GM21786 (cell line): ENCODE results near the gene ADAMTSL4.

ENCODE experiments used
- ATAC-seq: cut with Tn5 transposase; IDR thresholded peaks from one replicate; pipeline ENCODE4 v1.9.1; 2021; ENCODE audit not compliant: unreplicated experiment

The ADAMTSL4 gene

DNA sequence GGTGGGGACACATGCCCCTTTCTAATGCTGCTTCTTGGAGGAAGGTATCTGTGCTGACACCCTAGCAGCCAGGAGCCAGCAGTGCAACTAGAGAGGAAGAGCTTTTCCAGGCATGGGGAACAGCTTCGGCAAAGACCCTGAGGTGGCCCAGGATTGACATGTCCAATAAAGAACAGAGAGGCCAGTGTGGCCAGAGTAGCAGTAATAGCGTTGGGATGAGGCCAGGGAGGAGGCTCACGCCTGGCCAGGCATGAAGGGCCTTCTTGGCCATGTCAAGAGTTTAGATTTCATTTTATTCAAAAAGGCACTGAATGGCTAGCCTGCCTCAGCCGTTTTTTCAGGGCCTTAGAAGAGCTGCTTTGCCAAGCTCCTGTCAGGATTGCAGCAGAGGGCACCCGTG, 16.3 kb upstream of the ADAMTSL4 start:
- ATAC-seq, result no peak

DNA sequence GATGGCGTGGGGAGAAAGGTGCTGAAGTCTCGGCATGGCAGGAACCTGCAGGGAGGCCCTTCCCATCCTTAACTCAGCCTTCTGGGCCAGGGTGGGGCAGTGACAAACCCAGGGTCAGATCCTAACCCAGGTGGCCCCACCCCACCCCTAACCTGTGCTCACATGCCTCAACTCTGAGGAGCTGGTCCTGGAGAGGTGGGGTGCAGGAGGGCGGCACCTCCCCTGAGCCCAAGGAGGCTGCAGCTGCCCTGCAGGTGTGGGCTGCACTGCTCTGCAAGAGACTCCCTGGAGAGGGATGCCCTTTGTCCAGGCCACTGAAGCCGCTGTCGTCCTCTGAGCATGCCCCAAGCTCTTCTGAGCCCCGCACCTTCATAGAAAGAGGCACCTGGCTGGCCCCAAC, 15.2 kb upstream of the ADAMTSL4 start:
- ATAC-seq, result no peak

DNA sequence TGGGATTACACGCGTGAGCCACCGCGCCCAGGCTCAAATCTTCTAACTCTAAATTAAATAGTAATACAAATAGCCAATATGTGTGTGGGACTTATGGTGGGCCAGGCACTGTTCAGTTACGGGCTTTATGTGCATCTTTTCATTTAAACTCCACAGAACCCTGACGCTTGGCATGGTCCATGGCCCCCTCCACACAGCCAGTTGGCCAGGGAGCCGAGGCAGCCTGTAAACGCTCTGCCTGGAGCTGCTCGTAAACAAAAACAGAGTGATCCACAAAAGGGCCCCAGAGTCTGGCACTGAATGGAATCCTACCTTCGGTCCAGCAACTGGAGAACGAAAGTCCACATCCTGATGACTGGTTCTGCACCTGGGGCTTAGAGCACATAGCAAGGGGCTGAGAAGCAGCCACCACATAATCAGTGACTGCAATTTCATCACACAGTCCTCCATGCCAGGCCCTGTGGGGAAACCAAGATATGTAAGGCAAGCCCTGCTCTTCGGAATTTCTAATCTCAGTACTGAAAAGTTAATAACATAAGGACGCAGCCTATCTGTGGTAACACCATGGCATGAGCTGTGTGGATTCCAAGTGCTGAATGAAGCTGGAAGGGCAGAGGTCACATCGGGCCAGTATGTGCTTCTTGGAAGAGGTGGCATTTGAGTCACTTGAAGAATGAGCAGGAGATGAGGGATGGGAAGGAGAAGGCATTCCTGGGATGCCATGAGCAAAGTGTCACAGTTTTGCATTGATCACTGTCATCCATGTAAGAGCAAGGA, 13.5 kb upstream of the ADAMTSL4 start:
- ATAC-seq, result no peak

DNA sequence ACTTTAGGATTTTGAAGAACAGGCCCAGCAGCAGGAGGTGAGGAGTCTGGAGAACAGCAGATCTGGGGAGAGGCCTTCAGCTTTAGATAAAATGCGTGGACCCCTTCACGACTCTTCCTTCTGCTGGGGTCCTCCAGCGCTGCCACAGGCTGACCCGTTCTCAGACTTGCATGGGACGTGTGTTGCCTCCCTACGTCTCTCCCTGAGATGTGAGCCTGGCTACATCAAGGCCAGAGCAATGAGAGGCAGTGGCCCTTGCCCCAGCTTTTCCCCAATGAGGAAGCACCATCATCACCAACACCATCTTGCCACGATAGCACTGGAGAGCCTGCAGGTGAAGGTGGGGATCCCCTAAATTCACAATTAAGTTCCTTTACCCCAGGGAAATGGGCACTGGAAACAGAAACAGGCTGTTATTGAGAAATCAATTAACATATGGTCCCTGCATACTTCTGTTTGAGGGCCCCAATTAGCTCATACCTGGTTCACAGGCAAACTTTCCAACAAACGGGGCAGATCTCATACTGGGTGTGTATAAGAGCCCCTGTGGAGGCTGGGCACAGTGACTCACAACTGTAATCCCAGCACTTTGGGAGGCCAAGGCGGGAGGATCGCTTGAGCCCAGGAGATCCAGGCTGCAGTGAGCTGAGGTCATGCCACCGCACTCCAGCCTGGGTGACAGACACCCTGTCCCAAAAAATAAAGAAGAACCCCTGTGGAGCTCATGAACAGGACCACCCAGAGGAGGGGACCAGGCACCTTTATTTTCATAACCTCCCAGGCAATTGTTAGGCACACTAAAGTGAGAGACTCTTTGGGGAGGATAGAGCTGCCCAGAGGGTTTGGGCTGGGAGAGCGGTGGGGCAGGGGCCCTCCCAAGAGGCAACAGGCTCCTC, 12.1 kb upstream of the ADAMTSL4 start:
- ATAC-seq, result no peak

DNA sequence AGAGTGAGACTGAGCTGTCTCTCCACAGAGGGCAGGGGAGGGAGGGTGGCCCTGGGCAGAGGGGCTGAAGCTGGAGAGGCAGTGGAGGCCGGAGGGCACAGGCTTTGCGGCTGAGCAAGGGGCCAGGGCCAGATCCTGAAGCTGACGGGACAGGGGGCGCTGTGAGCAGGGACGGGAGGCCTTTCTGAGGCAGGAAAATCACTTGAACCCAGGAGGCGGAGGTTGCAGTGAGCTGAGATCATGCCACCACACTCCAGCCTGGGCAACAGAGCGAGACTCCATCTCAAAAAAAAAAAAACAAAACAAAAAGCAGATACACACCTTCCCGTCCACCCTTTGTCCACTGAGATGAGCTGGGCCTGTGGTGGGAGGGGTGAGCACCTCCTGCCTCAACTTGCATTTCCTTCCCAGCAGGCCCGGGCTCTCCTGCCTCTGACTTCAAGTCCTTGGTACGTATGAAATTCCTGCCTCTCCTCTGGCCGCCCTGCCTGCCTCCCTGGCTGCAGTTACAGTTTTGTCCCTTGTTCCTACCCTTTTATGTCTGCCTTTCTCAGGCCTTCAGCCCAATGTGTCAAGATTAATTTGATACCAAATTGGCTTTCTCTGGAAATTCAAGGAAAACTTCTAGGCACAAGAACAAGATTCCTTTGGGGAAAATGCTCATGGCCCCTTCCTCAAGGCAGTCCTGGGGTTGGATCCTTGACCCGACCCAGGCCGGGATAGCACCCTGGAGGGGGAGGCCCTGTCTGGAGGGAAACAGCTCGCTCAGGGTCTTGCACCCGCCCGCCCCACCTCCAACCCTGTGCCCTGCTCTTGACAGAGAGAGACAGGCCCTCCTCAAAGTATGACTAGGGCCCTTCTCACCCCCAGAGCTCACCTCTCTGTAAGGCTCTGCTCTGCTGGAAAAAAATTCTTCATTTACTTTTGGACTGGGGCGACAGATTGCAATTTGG, 11.2 kb upstream of the ADAMTSL4 start:
- no peak for ATAC-seq

DNA sequence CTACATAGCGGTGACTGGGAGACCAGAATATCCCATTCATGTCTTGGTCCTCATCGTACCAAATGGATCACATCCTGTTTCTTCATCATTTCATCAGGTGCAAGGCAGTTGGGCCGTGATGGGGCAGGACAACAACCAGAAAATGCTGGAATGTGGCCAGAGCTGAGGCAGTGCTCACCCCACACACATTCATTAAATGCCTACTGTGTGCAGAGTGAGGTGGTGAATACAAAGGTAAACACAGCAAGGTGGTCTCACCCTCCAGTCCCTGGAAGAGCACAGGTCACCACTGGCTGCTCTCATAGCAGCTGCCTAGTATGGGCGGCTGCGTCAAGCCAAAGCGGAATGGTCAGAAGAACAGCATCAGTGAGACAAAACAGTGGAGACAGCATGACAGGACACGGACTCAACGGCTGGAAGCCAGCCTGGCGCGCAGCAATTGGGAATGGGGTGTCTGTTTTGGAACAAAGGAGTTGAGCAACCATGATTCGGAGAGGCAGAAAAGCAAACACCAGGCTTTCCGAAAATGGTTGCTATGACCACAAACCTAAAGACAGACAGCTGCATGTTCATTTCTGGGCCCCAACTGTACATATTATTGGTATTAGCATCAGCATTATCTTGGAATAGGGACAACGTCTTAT, 5.6 kb upstream of the ADAMTSL4 start:
- ATAC-seq, result no peak

DNA sequence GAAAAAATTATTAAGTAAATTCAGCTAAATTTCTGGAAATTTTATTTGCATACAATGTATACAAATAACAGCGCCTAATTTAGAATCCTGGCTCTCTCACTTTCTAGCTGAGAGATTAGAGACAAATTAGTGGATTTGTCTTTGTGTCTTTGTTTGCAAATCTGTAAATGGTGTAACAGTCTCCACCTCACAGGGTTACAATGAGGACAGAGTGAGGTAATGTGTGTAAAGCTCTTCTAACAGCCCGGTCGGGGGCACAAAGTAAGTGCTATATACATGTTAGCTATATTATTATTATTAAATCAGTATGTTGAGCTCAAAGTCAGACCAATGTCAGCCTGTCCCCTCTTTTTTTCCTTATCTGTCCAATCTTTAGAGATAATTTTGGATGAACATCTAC, 5.0 kb upstream of the ADAMTSL4 start:
- ATAC-seq, result no peak

DNA sequence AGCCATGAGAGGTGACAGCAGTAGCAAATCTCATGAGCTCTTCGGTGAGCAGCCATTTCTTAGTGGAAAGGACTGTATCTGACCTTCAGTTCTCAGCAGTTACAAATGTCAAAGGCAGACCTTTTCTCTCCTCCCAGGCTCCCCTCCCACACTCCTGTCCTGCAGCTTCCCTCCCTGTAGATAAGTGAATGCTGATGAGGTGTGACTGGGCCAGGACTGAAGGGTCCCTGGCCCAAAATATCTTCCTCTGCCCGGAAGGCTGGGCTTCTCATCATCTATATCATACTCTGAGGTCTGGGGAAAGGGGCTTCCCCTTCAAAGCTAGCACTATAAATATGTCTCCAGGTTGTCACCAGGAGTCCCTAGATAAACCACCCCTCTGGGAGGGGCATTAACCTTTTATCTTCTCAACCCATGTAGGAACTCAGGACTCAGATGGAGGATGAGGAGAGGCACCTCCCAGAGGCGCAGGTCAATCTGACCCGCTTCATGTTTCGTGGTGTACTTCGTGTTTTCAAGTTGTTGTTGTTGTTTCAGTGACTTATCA, 3.6 kb upstream of the ADAMTSL4 start:
- no peak for ATAC-seq

DNA sequence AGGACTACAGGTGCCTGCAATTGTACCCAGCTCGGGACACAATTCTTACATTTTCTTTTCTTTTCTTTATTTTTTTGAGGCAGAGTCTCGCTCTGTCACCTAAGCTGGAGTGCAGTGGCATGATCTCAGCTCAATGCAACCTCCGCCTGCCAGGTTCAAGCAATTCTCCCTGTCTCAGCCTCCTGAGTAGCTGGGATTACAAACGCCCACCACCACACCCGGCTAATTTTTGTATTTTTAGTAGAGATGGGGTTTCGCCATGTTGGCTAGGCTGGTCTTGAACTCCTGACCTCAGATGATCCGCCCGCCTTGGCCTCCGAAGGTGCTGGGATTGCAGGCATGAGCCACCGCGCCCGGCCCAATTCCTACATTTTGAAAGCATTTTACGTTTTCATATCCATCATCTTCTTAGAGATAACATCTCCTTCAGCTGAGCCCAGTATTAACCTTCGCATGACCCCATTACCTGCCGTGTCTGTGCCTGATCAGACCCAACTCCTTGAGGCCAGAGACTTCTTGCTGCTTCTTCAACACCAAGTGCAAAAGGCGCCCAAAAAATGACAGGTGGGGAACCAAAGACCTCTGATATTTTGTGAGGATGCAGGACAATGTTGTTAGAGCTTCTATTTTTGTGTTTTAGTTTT, 2.8 kb upstream of the ADAMTSL4 start:
- no peak for ATAC-seq

DNA sequence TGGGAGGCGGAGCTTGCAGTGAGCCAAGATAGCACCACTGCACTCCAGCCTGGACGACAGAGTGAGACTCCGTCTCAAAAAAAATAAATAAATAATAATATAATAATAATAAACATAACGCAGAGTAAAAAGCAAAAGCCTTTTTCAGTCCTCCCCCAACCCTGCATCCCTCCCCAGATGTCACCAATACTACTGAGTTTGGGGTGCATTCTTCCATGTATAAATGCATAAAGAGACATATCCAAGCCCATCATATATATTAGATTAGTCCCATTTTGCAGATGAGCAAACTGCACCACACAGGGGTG, 930 bp upstream of the ADAMTSL4 start:
- ATAC-seq, result no peak

DNA sequence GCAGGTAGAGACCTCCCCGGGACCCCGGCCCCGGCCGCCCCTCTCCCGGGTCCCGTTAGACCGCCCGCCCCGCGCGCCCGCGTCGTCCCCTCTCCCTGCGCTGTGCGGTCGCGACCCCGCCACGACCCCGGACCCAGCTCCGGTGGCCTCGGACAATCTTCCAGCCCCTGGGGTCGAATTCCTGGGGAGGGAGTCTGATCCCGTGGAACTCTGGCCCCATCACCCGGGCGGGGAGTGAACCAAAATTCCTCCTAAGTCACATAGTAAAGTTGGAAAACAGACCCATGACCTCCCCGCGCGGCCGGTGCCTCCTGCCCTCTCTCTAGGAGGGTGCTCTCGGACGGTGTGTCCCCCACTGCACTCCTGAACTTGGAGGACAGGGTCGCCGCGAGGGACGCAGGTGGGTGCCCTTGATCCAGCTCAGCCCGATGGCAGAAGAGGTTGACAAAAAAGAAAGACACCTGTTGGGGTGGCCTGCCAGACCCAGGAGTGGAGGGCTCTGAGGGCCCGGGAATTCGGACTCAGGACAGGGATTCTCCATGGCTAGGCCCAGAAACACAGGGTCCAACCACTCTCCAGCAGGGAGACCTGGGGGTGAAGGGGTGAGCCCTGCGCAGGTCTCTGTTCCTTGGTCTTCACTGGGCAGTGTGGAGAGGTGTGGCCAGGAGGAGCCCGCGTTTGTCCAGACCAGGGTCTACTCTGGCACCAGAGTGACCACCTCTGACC, 451 bp downstream of the ADAMTSL4 start:
- no peak for ATAC-seq

DNA sequence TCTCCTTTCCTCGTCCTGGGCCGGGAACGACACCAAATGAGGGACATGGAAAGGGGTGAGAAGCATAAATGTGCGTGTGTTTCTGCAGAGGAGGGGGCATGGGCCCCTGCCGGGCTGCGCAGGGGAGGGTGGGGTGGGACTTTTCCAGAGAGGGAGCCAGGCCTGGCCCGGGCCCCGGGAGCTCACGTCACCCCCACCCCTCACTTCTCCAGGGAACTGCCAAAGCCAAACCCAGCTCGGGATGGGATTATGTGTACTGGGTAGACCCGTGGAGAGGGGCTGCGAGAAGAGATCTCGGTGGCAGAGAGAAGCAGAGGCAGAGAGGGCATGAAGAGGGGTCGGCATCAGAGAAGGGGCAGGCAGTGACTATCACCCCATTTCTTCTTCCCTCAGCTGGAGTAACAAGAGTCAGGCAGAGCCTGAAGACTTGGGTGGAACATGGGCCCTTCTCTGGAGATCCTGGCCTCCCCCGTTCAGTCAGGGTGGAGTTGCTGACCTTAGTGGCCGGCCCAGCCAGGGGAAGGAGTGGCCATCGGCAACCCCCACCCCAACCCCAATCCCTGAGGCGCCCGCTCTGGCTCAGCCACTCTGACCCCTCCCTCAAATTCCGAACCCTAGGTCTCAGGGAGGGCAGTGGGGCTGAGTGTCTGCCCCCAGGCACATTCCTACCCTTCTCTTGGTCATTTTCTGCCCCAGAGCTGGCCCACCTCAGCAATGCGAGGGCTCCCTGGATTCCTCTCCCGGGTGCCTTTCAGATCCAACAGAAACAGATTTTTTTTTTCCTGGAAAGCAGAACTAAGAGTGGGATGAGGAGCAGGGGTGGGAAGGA, 1.2 kb downstream of the ADAMTSL4 start:
- no peak for ATAC-seq

DNA sequence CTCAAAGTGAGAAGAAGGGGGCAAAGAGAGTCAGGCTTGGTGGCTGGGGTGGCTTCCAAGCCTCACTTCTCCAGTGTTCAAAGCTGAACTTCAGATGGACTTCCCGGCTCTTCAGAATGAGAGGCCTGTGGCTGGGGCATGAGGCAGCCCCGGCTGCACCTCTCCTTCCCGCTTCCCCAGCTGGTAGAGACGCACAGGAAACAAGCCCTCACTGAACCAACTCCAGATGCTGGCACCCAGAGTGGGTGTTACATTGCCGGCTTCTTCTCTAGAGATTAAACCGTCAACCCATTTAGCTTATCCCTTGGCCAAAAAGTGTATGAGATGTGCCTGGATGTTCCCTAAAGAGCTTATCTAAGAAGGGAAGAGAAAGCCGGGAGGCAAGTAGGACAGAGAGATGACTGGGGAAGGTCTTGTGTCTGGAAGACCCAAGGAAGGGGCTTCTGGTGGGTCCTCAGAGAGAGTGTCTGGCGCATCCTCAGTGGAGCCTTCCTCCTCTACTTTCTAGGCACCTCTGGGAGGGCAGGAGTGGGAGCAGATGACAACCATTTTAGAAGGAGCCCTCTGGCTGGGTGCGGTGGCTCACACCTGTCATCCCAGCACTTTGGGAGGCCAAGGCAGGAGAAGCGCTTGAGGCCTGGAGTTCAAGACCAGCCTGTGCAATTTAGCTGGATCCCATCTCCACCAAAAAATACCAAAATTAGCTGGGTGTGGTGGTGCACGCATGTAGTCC, 2.0 kb downstream of the ADAMTSL4 start:
- no peak for ATAC-seq

DNA sequence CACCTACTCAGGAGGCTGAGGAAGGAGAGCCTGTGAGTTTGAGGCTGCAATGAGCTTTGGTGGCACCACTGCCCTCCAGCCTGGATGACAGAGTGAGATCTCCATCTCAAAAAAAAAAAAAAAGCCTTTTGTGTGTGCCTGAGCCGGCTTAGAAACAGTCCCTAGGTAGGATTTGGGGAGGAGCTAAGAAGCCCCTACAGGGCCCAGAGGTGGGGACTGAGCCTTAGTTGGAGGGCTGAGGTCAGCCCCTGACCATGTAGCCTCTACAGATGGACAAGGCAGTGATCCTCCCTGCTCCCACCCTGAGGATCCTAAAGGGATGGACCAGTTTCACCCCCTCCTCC, 2.5 kb downstream of the ADAMTSL4 start:
- ATAC-seq, result no peak

DNA sequence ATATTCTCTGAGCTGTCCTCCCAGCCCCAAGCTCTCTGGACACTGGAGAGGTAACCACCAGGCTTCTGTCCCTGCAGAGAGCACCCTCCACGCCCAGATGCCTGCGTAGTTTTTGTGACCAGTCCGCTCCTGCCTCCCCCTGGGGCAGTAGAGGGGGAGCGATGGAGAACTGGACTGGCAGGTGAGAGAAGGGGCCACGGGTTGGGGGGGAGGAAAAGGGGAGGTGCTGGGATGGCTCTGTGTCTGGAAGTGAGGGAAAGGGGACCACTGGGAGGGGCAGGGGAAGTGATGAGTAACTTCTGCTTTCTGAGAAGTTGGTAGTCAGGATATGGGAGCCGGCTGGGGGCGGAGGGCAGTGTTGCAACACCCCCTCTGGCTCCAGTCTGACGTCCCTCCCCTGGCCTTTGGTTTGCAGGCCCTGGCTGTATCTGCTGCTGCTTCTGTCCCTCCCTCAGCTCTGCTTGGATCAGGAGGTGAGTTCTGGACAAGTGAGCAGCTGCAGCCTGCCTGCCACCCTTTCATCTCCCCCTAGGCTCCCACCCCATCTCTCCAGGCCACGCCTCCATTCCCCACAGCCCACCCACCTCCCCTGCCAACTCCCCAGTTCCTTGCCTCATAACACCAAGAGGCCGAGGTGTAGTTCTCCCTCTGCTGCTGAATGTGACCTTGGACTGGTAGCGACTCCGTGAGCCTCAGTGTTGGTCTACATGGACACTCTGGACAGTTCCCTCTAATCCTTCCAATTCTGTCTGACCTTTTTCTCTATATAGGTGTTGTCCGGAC, 3.1 kb downstream of the ADAMTSL4 start:
- ATAC-seq, result no peak

DNA sequence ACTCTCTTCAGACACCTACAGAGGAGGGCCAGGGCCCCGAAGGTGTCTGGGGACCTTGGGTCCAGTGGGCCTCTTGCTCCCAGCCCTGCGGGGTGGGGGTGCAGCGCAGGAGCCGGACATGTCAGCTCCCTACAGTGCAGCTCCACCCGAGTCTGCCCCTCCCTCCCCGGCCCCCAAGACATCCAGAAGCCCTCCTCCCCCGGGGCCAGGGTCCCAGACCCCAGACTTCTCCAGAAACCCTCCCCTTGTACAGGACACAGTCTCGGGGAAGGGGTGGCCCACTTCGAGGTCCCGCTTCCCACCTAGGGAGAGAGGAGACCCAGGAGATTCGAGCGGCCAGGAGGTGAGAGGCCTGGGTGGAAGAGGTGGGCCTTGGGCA, 3.7 kb downstream of the ADAMTSL4 start:
- no peak for ATAC-seq

DNA sequence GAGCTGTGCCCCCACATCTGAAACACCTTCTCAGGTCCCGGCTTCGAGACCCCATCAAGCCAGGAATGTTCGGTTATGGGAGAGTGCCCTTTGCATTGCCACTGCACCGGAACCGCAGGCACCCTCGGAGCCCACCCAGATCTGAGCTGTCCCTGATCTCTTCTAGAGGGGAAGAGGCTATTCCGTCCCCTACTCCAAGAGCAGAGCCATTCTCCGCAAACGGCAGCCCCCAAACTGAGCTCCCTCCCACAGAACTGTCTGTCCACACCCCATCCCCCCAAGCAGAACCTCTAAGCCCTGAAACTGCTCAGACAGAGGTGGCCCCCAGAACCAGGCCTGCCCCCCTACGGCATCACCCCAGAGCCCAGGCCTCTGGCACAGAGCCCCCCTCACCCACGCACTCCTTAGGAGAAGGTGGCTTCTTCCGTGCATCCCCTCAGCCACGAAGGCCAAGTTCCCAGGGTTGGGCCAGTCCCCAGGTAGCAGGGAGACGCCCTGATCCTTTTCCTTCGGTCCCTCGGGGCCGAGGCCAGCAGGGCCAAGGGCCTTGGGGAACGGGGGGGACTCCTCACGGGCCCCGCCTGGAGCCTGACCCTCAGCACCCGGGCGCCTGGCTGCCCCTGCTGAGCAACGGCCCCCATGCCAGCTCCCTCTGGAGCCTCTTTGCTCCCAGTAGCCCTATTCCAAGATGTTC, 4.3 kb downstream of the ADAMTSL4 start:
- no peak for ATAC-seq
